ENCODE measurements around the gene MYO1B.

- TF ChIP-seq POLR2A (IDR thresholded peaks at IDR 0.05) (no peak), CTCF (IDR thresholded peaks at IDR 0.05) (no peak)
Observed at GRCh38 chr2:191329841-191330240, 84.6 kb downstream of the MYO1B start.

Data from vagina (tissue), 2 donors.